Fibroblast of lung (primary cell): ENCODE results near the gene POU2F2.

Source experiments
- EZH2 ChIP-seq: IDR thresholded peaks from 2 replicates; pipeline ENCODE4 v1.5.1; 2012; ENCODE audit warnings: low read length, control low read depth, mild to moderate bottlenecking; ENCODE audit errors: missing control alignments
- TF ChIP-seq, protein P1 (sequence below), 2 donors: IDR thresholded peaks in 1 of 2; conservative IDR thresholded peaks in 1 of 2; 1 replicate in 1 of 2; 2 replicates in 1 of 2; pipeline ENCODE4 v1.5.1; 2011 to 2012; ENCODE audit warnings: low read length in 2 of 2, control low read depth in 1 of 2, inconsistent platforms in 1 of 2, low read depth in 1 of 2, mild to moderate bottlenecking in 1 of 2

DNA sequence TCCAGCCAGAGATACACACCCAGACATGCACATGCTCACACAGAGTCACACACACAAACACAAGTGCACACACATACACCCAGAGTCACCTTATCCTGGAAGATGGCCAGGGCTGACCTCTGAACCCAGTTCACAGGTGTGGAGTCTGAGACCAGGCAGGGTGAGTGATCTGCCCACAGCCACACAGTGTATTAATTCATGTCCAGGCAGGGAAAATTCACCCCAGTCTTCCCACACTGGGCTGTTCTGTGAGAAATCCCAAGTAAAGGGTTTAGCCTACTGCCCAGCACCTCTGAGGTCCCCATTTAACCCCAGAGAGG, 2.0 kb downstream of the POU2F2 start:
- TF ChIP-seq, protein P1, sequence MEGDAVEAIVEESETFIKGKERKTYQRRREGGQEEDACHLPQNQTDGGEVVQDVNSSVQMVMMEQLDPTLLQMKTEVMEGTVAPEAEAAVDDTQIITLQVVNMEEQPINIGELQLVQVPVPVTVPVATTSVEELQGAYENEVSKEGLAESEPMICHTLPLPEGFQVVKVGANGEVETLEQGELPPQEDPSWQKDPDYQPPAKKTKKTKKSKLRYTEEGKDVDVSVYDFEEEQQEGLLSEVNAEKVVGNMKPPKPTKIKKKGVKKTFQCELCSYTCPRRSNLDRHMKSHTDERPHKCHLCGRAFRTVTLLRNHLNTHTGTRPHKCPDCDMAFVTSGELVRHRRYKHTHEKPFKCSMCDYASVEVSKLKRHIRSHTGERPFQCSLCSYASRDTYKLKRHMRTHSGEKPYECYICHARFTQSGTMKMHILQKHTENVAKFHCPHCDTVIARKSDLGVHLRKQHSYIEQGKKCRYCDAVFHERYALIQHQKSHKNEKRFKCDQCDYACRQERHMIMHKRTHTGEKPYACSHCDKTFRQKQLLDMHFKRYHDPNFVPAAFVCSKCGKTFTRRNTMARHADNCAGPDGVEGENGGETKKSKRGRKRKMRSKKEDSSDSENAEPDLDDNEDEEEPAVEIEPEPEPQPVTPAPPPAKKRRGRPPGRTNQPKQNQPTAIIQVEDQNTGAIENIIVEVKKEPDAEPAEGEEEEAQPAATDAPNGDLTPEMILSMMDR (conservative IDR thresholded peaks at IDR 0.05 in 1 of 2, IDR thresholded peaks at IDR 0.05 in 1 of 2; ENCODE audit: low read depth in 1 of 2, low read length in 2 of 2), result no peak
- TF ChIP-seq EZH2, result no peak
